Retina (tissue), 1 donor: ENCODE measurements around the gene PRSS48.
"Not testable (repeated sequence)": the region's sequence is repeated elsewhere in the genome, so short reads cannot be mapped to it uniquely, and the experiment has no call there.

ENCODE experiments used
- DNase-seq: peaks from one replicate; pipeline ENCODE4 v3.0.0-alpha.2; 2016

The PRSS48 gene

DNA sequence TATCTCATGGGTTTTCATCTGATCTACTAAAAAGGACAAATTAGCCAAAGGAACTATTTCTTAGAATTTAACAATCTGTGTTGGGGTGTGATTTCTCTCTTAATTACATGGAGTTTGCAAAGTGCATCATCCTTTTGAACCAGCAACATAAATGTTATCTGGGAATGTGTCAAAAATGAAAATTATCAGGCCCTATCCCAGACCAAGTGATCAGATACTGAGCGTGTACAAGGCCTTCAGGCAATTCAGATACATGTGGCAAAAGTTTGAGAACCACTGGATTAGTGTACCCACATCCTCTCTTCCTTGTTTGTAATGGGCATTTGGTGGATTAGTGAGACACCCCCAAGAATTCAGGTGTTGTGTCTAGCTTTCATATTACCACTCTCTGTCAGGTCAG is 44.6 kb downstream of the PRSS48 start:
- no peak for DNase-seq

DNA sequence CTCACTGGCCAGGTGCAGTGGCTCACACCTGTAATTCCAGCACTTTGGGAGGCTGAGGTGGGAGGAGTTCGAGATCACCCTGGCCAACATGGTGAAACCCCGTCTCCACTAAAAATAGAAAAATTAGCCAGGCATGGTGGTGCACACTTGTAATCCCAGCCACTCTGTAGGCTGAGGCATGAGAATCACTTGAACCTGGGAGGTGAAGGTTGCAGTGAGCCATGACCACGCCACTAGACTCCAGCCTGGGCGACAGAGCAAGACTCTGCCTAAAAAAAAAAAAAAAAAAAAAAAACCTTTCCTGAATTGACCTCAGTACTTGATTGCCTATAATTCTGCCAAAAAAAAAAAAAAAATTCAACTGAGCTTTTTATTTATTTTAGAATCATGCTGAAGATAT is 45.2 kb downstream of the PRSS48 start:
- DNase-seq, result not testable (repeated sequence)

DNA sequence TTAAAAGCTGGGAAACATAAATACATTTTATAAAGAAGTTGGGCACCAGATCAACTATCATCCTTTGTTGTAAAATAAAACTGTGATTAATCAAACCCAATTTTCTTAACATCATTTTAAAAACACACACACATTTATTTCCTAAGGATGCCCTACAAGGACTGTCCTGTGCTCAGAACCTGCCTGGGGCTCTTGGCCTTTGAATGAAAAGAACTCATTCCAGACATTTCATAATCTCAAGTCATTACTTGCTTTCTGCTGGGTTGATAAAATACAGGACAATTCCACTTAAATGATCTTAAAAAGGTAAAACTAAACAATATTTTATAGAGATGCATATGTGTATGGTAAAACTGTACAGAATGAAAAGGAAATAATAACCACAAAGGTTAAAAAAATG is 45.6 kb downstream of the PRSS48 start:
- DNase-seq, result no peak

DNA sequence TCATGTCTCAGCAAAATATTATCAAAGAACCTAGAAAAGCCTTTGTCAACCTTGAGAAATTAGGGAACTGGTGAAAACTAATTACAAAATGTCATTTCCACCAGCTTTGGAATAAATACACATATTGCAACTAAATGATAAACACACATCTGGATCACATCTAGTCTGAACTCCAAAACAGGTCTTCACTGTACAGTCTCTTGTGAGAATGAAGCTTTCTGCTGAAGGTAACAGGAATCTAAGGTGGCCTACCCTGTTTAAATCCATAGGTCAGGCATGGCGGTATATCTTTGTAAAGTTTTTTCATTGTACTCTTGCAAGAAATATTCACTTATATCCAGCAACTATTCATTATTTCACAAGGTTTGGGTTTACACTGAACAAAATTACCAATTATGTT is 46.7 kb downstream of the PRSS48 start:
- DNase-seq, result no peak

DNA sequence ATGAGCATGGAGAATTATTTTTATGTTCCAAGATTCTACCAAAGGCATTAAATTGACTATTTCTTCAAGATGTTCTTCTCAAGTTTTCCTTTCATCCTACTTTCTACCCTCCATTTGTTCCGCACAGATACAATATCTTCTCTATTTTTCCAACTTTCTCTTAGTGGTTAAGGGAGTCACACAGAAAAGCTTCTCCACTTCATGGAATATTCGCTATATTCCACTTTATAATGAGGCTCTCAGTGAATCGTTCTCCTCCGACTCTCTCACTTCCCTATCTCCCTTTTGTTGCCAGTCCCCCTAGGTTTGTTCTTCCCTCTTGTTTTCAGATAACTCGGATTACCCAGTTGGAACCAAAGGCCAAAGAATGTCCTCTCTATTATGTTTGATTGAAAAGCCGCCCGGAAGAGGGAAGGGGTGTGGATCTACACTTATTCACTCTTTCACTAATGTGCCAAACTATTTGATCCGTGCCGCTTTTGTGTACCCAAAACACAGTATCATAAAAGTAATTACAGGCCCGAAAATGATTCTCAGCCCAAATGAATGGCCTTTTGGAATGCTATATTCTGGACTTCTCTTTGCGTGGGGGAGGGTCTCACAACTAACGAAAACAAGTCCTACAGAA is 47.3 kb downstream of the PRSS48 start:
- peak; percentile 67 for DNase-seq

GRCh38 chr4:151324752-151325110 is 47.8 kb downstream of the PRSS48 start:
- DNase-seq, result peak; percentile 85

DNA sequence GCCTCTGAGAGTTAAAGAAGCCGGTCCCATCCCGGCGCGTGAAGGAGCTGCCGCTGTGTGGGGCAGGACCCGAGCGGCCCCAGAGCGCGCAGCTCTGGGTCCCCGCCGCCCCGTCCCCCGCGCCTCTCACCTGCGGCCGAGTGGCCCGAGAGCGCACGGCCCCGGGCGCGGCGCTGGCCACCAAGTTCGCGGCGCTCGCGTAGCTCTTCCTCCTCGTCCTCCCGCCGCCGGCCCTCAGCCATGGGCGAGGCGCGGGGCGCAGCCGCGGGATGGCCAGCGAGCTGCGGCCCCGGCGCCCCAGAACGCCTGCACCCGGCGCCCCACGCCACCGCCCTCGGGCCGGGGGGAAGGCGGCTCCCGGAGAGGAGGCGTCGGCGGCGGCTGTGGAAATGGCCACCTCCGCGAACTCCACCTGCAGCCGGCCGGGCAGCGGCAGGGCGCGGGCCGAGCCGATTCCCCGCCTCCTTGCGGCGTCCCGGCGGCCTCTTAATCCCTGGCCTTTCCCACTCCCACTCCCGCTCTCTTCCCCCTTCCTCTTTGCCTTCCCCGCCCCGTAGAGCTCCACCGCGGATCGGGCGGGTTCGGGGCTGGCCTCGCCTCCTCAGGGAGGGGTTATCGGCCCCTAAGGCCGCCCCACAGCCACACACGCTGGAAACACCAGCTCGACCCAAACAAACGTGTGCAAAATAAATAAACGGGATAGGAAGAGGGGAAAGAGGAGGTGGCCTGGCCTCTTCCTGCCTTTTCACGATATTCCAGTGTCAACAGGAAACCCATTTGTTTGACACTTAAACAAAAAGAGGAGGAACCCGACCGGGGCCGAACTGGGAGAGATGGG is 48.4 kb downstream of the PRSS48 start, which contains the start of gene SH3D19:
SH3D19 (minus strand) TSS at position 495 of the 838 bp plus-strand sequence; CDS start at position 242, 253 bp downstream.
- peak; percentile 85 for DNase-seq

DNA sequence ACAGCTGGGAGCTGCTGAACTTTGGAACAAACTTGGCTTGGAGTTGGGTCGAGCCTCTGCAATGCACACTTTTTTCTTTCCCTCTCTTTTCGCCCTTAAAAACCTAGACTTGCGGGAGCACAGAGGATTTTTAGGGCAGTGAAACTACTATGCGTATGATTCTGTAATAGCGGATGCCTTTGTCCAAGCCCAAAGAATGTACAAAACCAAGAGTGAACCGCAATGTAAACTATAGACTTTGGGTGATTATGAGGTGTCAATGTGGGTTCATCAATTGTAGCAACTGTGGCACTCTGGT is 48.9 kb downstream of the PRSS48 start:
- no peak for DNase-seq

- DNase-seq, result no peak
Observed at GRCh38 chr4:151329217-151330007, 52.5 kb downstream of the PRSS48 start.

GRCh38 chr4:151331276-151332042 is 54.5 kb downstream of the PRSS48 start:
- DNase-seq, result no peak

DNA sequence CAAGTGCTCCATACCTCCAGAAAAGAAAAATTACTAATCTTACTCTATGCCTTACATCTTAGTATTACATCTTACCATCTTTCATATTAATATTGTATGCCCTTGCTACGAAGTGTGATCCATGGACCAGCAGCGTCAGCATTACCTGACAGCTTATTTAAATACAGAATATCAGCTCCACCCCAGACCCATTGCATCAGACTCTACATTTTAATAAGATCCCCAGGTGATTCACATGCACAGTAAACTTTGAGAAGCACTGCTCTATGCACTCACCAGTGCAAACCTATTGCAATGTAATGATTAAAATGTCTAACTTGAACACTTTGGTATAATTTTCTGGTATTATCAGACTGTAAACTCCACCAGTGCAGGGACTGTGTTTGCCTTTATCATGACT is 62.5 kb downstream of the PRSS48 start:
- no peak for DNase-seq

DNA sequence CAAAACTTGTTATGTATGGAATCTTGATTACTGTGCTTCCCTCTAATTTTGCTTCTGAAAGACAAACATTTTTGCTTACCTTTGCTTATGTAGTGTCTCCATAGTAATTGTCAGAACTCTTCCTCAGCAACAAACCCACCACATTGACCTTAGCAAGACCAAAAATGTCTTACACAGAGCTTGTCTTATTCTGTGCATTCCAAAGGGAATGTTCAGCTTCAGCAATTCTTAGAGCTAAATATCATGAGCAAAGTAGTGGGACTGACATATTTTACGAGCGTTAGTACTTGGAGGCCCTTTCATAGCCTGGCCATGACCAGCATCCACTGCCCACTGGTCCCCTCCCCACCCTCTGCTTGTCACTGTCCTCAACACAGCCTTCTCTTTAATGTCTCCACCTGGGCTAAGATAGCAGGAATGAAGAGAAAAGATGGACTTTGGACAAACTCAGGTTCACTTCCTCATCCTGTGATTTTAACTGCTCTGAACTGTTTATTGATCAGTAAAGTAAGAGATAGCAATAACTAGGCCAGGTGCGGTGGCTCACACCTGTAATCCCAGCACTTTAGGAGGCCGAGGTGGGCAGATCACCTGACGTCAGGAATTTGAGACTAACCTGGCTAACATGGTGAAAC is 63.9 kb downstream of the PRSS48 start:
- DNase-seq, result no peak
